ENCODE data around the gene PFKFB2.

GRCh38 chr1:207014728-207015127 is 38.3 kb upstream of the PFKFB2 start:
- TF ChIP-seq, protein P1, sequence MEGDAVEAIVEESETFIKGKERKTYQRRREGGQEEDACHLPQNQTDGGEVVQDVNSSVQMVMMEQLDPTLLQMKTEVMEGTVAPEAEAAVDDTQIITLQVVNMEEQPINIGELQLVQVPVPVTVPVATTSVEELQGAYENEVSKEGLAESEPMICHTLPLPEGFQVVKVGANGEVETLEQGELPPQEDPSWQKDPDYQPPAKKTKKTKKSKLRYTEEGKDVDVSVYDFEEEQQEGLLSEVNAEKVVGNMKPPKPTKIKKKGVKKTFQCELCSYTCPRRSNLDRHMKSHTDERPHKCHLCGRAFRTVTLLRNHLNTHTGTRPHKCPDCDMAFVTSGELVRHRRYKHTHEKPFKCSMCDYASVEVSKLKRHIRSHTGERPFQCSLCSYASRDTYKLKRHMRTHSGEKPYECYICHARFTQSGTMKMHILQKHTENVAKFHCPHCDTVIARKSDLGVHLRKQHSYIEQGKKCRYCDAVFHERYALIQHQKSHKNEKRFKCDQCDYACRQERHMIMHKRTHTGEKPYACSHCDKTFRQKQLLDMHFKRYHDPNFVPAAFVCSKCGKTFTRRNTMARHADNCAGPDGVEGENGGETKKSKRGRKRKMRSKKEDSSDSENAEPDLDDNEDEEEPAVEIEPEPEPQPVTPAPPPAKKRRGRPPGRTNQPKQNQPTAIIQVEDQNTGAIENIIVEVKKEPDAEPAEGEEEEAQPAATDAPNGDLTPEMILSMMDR (IDR thresholded peaks at IDR 0.05) = no peak
- TF ChIP-seq POLR2A (IDR thresholded peaks at IDR 0.05) (no peak), POLR2AphosphoS5 (IDR thresholded peaks at IDR 0.05) (no peak)
